NCI-H2227 (cell line): ENCODE measurements around the gene SLC7A7.
"Not testable (repeated sequence)": the region's sequence is repeated elsewhere in the genome, so short reads cannot be mapped to it uniquely, and the experiment has no call there.

Source experiments
- DNase-seq: peaks from one replicate; lab custom pipeline; 2025; ENCODE audit not compliant: unreplicated experiment; lab: John Stamatoyannopoulos, UW

Gene SLC7A7

DNA sequence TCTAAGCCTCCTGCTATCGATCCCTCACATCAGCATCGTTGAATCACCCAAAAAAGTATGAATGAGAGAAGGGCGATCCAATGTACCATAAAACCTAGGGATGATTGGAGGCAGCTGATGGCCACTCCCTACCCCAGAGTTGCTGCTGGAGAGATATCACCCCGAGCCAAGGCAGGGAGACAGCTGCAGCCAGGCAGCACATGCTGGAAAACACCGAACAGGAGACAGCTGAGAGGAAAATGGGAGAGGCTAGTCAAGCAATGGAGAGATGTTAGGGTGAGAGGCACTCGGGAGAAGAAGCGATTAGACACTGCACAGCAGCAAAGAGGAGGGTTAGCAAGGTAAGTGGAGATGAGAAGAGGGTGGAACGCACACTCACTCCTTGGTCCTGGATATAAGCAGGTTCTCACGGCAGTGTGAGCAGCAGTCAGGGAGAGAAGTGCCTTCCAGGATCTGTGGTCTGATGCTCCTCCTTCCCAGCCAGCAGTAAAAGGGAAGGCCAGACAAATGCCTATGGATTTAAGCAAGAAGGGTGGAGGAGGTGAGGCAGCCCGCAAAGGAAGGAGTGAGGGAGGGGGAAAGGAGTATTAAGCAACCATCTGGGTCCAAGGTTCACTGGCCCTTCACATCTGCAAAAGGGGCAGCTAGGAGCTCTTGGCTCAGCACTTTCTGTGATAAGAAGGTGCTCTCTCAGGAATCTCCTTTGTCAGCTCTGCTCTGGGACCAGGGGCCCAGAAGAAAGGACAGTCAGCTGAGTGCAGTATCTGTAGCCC is at the start of gene SLC7A7:
SLC7A7 (minus strand) TSS at position 495 of the 773 bp plus-strand sequence. CDS start 2,037 bp downstream, outside the sequence.
- DNase-seq: peak; percentile 24

DNA sequence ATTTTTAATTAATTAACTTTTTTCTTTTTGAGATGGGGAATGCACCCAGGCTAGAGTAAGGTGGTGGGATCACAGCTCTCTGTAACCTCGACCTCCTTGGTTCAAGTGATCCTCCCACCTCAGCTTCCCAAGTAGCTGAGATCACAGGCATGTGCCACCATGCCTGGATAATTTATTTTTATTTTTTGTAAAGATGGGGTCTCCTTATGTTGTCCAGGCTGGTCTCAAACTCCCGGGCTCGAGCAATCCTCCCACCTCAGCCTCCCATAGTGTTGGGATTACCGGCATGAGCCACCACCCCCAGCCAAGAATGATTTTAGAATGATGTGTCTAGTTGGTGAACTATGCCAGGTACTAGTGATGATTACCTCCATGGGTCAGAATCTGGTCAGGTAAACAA is 49.7 kb upstream of the SLC7A7 start:
- no peak for DNase-seq

DNA sequence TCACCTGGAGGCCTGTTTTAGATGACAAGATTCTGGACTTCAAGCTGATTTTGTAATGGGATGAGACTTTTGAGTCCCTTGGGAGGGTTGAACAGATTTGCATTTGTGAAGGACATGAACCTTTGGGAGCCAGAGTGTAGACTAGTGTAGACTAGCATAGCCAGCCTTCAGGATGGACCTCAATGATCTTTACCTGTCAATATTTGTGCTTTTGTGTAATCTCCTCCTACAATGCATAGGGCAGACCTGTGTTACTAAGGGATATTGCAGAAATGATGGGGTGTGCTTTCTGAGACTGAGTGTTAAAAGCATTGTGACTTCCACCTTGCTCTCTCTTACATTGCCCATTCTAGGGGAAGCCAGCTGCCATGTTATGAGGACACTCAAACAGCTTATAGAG is 46.4 kb upstream of the SLC7A7 start:
- no peak for DNase-seq

DNA sequence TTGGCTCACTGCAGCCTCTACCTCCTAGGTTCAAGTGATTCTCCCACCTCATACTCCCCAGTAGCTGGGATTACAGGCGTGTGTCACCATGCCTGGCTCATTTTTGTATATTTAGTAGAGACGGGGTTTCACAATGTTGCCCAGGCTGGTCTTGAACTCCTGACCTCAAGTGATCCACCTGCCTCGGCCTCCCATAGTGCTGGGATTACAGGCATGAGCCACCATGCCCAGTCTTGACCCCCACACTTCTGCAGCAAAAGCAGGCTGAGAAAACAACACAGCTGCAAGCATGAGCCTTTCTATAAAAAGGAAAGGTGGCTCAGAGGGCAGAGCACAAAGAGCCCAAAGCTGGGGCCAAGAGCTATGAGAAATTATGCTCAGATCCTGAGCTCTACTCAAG is 45.1 kb upstream of the SLC7A7 start:
- not testable (repeated sequence) for DNase-seq

DNA sequence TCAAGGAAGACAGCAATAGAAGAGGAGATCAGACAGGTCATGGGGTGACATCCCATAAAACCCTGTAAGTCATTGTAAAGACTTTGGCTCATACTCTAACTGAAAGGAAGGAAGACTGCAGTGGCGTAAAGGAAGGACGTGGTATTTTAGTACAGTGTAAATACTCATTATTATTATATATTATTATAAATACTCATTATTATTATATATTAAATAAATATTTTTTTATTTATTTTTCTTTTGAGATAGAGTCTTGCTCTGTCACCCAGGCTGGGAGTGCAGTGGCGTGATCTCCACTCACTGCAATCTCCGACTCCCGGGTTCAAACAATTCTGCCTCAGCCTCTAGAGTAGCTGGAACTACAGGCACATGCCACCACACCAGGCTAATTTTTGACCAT is 41.2 kb upstream of the SLC7A7 start:
- no peak for DNase-seq

DNA sequence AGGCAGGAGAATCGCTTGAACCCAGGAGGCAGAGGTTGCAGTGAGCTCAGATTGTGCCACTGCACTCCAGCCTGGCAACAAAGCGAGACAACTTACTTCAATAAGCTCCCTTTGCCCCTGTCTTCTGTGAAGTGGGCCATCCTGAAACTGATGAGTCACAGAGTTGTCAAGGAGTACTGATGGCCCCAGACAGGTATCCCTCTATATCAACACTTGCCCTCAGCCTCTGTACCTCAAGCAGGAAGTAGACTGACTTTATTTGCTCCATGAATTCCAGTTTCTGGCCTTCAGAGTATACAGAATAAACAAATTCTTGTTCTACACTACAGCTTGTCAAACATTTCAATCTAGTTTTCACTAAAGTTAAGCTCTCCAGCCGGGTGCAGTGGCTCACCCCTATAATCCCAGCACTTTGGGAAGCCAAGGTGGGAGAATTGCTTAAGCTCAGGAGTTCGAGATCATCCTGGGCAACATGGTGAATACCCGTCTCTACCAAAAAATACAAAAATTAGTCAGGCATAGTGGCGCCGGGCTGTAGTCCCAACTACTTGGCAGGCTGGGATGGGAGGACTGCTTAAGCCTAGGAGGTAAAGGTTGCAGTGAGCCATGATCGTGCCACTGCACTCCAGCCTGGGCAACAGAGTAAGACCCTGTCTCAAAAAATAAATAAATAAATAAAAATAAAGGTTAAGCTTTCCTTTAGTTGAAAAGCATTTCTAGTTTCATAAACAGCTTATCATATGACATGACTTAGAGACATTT is 39.9 kb upstream of the SLC7A7 start:
- DNase-seq: no peak

DNA sequence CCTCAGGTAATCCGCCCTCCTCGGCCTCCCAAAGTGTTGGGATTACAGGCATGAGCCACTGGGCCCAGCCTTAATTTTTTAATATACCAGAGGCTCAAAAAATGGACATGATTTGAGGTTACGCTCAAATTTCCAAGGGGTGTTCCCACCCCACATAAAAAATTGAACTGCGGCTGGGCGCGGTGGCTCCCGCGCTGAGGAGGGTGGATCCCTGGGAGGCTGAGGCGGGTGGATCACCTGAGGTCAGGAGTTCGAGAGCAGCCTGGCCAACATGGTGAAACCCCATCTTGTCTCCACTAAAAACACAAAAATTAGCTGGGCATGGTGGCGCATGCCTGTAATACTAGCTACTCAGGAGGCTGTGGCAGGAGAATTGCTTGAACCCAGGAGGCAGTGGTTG is 39.1 kb upstream of the SLC7A7 start:
- not testable (repeated sequence) for DNase-seq

DNA sequence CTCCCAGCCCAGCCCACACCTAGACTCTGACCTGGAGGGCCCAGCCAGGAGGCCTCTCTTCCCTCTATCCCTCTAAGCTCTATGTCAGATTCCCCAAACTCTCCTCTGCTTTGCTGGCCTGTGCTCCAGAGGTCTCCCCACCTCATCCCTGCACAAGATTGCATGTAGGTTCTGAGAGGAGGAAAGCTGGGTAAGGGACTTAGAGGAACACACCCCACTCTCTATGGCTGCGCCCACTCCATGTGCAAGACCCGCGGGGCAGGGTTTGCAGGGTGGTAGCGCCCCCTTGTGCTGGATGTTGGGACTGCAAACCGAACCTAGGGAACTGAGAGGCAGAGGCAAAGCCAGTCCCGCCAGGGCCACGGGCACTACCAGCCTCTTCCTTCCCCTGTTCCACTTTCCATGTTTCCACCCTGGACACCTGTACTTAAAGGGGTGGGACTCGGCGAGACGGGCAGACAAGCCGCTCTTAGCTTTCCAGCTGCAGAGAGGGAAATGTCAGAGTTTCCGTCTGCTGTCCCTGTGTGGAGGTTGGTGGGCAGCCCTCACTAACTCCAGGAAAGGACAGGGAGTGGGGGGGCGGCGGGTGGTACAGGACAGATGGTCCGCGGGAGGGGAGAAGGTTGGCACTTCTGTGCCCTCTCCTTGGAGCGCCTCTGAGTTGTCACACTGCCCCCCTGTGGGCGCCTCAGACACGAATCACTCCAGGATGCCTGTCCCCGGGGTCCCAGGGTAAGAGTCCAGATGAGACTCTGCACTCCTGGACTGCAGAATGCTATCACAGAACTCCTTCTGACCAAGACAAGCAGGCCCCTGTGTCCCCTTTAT is 37.9 kb upstream of the SLC7A7 start:
- peak; percentile 91 for DNase-seq

DNA sequence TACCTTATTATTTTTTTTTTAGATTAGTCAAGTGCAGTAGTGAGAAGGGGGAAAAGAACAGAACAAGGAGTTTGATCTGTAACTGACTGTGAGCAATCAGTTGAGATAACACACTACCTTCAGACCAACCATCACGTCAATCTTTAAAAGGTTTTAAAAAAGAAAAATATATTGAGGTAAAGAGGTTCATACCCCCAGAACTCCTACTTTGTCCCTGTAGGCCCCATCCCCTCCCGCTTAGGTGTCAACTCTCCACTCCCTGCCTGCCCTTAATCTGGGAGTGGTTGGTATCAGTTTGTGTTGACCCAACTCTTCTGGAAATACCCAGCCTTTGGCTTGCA is 37.3 kb upstream of the SLC7A7 start:
- DNase-seq: no peak

DNA sequence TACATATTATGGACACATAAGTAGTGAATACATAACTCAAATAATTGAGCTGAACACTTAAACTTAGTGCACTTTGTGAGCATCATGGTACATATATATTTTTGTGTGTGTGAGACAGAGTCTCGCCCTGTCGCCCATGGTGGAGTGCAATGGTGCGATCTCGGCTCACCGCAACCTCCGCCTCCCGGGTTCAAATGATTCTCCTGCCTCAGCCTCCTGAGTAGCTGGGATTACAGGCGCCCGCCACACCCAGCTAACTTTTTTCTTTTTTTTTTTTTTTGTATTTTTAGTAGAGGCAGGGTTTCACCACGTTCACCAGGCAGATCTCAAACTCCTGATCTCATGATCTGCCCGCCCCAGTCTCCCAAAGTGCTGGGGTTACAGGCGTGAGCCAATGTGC is 36.9 kb upstream of the SLC7A7 start:
- DNase-seq: not testable (repeated sequence)

DNA sequence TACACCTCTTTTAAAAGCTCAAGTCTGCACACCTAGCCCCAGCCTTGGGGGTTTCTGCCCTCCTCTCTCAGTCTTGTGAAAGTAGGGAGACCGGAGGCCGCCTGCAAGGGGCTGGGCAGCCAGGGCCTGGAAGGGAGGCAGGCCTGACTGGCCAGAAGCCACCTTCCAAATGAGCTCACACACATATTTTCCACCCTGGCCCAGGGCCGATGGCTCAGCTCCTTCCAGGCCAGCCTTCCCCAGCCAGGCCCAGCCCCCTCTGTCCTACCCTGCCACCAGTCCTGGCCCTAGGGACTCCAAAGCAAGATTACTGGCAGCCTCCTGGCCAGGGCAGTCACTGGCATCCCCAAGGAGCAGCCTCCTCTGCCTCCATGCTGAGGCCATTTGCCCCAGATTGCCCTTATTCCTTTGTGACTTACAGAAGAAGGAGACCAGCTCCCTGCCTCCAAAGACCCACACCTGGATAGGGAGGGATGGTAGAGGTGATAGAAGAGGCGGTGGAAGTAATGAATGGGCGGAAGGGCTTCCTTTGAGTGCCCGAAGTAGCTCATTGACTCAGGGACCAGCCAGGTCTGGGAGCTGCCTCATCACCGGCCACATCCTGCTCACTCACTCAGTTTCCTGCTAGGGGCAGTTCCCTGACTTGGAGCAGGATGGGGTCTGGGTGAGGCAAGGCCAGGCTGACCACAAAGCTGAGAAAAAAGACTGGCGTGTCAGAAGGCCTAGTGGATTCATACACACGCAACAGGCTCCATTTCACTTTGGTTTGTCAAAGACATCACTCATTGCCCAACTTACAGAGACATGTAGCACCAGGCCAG is 35.9 kb upstream of the SLC7A7 start:
- no peak for DNase-seq

DNA sequence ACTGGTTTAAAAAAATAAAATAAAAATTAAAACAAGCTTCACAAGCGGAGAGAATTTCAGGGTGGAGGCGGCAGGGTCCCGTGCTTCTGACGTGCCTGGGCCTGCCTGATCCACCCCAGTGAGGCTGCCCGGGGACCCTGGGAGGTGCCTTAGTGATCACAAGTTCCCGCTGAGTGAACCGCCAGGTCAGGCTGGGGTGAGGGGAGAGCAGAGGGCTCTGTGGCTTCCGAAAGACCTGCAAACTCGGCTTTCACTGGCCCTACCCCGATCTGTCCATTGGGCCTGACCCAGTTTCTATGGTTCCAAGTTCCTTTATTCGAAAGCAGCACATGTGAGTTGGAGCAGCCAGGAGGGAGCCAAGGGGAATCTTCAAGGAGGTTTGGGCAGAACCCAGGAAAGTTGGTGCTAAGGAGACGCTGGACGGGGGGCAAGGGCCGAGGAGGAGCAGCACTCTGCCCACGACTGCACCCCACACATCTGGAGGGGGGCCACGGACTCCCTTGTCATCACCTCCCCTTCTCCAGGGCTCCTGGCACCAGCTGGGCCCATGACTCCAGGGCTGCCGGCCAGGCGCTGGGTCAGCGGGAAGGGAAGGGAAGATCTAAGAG is 34.1 kb upstream of the SLC7A7 start:
- no peak for DNase-seq

DNA sequence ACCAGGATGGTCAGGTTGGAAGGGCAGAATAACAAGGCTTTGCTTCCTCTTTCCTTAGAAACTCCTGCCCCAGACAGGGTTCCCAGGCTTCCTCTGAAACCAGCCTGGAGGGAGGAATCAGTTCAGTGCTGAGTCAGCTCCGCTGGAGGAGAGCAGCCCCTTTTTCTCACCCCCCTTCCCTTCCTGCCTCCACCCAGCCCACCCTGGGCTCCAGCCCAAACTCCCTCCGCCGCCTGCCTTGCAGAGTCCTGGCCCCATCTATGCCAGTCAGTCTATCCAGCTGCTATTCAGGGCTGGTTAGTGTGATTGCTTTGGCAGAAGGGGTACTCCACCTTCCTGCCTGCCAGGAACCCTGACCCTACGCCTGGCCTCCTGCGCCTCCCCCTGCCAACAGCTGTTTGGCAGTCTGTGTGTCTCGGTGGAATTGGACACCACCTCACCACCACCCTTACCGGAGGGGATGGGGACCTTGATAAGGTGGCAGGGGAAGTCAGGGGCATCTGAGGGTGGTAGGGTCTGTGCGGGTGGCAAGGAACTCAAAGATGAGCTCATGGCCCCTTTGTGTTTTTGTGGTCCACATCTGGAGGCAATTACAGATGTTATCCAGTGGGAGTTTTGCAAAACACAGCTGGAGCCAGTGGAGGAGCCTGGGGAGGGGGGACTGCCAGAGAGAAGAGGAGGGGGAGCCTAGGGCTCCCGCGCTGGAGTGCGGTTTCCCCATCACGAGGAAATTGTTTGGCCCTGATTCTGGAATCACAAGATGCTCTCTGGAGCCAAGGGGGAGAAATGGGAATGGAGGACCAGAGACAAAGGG is 33.3 kb upstream of the SLC7A7 start:
- DNase-seq: no peak

DNA sequence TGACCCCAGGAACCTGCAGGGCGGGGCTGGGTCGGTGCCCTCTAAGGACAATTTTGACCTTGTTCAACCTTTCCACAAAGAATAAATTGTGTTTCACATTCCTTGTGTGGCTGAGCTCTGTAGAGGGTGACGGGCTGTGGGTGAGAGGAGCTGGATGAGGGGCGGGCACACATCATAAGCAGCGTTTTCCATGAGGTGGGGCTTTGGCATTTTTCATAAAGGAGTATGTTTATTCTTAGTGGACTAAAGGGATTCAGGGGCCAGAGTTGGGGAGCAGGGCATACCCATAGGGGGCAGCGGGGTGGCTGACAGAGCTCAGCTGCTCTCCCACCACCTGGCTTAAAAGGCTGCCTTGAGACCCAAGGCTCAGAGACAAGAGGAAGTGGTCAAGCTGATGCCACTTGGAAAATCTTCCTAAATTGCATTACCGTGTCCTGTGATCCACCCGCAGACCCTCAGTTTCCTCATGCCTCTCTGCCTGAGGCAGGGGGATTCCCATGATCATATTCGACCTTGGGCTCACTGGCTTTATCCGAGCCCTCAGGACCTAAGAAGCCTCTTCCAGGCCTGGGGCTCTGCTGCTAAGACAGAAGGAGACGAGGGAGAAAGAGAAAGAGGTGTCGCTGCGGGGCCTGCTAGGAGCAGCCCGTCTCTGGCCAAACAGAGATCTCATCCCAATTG is 32.6 kb upstream of the SLC7A7 start:
- no peak for DNase-seq

DNA sequence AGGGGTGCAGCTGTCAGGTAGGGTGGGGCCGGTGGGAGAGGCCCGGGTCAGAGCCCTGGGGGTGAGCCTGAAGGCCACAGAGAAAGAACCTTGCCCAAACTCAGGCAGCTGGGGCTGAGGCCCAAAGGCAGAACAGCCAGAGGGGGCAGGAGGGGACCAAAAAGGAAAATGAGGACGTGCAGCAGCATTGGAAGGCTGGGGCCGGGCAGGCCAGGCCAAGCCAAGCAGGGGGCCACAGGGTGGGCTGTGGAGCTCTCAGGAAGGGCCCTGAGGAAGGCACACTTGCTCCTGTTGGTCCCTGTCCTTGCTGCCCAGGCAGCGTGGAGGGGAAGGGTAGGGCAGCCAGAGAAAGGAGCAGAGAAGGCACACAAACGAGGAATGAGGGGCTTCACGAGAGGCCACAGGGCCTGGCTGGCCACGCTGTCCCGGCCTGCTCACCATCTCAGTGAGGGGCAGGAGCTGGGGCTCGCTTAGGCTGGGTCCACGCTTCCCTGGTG is 31.6 kb upstream of the SLC7A7 start:
- no peak for DNase-seq

DNA sequence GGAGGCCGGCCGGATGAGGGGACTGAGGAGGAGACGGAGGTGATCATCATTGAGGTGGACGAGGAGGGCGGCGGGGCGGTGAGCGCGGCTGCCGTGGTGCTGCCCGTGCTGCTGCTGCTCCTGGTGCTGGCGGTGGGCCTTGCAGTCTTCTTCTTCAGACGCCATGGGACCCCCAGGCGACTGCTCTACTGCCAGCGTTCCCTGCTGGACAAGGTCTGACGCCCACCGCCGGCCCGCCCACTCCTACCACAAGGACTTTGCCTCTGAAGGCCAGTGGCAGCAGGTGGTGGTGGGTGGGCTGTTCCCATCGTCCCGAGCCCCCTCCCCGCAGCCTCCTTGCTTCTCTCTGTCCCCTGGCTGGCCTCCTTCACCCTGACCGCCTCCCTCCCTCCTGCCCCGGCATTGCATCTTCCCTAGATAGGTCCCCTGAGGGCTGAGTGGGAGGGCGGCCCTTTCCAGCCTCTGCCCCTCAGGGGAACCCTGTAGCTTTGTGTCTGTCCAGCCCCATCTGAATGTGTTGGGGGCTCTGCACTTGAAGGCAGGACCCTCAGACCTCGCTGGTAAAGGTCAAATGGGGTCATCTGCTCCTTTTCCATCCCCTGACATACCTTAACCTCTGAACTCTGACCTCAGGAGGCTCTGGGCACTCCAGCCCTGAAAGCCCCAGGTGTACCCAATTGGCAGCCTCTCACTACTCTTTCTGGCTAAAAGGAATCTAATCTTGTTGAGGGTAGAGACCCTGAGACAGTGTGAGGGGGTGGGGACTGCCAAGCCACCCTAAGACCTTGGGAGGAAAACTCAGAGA is 30.8 kb upstream of the SLC7A7 start:
- no peak for DNase-seq

DNA sequence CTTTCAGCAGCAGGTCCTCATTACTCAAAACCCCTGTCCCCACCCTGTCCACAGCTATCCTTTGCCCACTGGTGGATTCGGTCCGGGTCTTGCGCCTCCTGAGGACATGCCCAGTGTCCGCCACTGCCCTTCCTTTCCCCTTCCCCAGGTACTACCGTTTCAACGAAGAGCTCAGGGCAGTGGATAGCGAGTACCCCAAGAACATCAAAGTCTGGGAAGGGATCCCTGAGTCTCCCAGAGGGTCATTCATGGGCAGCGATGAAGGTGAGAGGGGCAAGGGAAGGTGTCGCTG is 29.8 kb upstream of the SLC7A7 start:
- DNase-seq: no peak
